ENCODE data around the gene UBAC1.

UBAC1 gene

GRCh38 chr9:135961277-135961715 lies at the start of gene UBAC1:
TSS of gene UBAC1 (minus strand) at chr9:135961373. CDS start at chr9:135961162, 211 bp downstream.
- peak; percentile 93 for DNase-seq (ENCODE audit: low spot score)

- no peak for DNase-seq (ENCODE audit: low spot score)
Observed at GRCh38 chr9:136010615-136011361, 49.6 kb upstream of the UBAC1 start.

DNA sequence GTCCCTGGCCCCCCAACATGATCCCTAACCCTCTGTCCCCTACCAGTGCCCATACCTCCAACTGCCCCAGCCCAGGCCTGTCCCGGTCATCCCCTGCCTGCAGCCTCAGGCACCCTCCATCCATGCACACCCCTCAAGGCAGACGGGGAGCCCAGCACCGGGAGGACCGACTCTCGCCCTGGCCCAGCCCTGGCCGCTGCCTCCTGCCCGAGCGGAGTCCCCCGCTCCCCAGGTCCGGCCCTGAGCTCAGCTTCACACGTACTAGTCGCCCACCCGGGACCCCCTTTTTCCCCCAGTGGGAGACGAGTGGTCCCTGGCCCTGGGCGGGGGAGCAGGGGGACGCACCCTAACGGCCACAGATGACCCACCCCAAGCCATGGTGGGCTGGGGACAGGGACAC lies 49.0 kb upstream of the UBAC1 start:
- no peak for DNase-seq (ENCODE audit: low spot score)

DNA sequence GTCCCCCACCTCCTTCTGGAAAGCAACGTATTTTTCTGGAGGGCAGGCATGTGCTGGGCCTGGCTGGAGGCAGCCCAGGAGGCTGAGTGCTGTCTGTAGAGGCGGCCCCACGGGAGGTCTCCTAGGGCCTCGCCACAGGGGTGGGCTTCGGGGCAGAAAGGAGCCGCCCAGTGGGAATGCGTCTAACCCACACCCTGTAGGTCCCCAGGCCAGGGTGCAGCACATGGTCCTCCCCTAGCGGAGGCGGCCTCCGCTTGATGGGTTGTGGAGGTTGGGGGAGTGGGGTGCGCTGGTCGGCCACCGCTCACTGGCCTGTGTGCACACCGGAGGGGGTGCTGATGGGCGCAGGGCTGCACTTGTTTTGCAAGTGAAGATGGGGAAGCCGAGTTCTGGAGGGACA lies 48.3 kb upstream of the UBAC1 start:
- DNase-seq (ENCODE audit: low spot score), result no peak

DNA sequence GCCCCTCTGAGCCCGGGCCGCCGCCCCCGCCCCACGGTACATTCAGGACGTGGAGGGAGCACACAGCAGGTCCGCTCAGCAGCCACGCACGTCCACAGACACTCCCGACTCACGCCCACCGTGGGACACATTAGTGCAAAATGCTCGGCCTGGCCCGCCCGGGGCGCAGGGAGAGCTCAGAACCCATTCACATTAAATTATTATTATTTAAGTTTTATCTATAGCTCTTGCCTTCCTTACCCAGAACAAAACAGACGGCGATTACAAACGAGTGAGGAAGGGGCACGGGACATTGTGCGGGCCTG lies 47.5 kb upstream of the UBAC1 start:
- no peak for DNase-seq (ENCODE audit: low spot score)

- no peak for DNase-seq (ENCODE audit: low spot score)
Observed at GRCh38 chr9:136007934-136008692, 46.9 kb upstream of the UBAC1 start.

DNA sequence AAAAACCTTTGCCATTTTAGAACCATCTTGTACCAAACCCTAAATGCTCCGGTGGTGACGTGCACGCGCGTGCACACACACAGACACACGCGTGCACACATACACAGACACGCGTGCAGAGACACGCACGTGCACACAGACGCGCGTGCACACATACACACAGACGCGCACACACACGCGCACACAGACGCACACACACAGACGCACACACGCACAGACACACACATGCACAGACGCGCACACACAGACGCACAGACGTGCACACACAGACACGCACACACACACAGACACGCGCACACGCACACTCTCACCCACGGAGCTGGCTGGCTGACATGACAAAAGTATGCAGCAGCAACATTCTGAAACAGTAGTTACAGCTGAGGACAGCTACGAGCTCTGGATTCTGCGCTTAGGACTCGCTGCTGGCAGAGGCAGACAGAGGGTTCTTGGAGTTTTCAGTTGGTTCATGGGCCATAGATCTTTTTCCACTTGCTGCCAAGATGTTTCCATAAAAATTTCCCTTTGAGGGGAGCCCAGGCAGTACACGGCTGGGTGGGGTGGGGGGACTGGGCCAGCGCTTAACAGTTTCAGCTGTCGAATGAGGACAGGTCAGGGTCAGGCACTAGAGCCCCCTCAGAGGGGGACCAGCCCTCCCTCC lies 46.2 kb upstream of the UBAC1 start:
- no peak for DNase-seq (ENCODE audit: low spot score)

DNA sequence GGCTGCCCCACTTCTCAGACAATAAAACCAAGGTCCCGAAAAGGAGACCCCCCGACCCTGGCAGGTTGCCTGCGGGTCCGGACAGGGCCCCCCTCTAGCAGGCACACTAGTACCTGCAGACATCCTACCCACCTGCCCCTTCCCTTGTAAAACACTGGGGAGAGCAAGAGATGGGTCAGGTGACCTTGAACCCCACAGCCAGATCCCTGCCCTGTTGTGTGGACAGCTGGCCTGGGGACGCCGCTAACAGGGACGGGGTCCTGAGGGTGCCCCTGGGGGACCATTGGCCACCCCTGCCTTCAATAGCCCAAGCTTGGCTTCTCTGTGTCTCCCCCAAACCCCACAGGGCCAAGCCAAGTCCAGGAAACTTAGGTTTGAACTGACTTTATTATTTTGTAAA lies 45.0 kb upstream of the UBAC1 start:
- DNase-seq (ENCODE audit: low spot score), result no peak

DNA sequence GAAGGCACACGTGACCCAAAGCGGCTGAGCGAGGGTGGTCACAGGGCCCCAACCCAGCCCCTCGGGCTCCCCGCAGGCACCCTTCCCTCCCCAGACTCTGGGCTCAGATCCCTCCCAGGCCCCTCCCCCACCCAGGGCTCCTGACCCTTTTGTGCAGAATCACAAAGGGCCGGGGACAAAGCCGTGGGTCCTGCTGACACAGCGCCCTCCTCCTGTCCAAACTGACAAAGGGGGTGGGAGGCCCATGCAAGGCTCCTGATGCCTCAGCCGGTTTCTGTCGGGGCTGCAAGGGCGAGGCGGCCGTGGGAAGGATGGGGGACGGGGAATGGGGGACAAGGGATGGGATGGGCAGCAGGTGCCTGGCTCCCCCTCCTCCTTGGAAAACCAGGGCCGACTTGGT lies 43.5 kb upstream of the UBAC1 start:
- no peak for DNase-seq (ENCODE audit: low spot score)

GRCh38 chr9:136004219-136004618 lies 43.0 kb upstream of the UBAC1 start:
- DNase-seq (ENCODE audit: low spot score), result no peak

DNA sequence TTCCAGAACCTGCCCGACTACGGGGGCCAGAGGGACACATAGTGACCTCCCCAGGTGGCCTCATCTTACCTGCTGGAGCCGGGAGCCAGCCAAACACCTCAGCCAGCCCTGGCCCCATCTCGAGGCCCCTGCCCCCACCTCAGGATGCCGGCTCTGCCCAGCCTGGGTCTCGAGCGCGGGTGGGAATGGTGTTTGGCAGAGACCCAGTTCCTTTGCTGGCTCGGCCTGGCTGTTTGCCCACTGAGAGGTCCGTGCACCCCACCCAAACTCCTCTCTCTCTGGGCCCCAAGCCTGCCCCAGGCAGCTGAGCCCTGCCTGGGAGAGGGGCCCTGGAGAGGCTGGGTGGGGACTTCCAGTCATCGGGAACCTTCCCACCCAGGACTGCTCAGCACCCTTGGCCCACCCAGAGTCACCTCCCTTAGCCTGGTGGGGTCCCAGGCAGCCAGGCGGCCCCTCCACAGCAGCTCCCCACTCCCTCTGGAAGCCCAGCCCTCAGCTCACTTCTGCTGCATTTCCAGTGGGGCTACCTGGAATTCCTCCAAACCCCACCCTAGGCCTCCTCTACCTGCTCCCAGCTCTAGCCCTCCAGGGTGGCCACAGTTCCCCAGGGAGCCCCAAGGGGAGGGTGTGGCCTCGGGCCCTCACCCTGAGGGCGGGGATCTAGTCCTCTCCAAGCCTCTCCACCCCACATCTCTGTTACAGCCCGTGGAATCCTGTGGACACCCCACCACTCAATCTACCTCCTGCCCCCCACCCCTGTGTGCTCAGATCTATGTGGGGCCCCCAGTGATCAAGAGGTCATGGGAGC lies 42.4 kb upstream of the UBAC1 start:
- DNase-seq (ENCODE audit: low spot score), result no peak

DNA sequence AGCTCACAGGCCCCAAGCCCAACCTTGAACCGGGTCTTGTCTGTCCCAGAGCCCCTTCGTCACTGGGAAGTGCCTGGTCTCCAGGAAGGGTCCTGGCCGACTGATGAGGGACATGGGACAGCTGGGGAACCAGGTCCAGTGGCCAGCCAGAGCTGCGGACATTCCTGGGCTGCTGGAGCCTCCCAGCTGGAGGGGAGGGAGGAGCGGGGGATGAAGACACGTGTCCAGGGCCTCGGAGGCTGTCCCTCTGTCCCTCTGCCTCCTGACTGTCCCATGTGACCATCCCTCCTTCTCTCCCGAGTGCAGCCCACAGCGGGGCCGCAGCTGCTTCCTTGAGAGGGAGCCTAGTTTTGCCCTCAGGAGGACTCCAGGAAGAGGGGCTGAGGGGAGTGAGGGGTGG lies 41.7 kb upstream of the UBAC1 start:
- DNase-seq (ENCODE audit: low spot score), result no peak

DNA sequence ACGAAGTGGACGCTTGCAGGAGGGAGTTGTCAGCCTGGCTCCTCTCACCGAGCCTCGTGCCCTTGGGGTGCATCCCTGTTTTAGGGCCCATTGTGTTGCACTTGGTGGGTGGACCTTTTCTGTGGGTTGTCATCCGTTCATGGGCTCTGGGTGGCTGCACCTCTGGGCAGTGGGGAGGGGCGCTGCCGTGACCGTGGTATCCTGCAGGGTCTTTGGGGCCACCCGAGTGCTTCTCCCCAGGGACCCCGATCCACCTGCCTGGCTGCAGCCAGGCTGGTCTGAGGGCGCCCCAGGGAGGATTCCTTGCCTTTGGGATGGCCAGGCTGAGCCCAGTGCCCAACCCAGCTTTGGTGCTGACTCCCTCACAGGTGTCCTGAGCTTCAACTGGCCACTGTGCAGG lies 41.0 kb upstream of the UBAC1 start:
- no peak for DNase-seq (ENCODE audit: low spot score)

DNA sequence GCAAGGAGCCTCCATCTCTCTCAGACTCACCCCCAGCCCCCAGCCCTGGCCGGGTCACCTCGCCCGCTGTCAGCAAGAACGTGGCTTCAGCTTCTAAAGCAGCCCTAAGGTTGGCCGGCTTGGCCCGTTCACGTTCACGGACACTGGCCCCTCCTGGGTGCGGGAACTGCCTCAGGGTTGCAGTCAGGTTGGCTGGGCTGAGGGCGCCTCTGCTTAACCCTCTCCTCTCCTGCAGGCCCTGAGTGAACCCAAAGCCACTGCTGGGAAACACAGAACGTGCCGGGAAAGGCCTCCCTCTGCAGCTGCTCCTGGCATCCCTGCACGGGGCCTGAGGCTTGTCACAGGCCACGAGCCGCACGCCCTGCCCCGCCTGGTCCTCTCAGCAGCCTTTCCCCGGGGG lies 40.1 kb upstream of the UBAC1 start:
- no peak for DNase-seq (ENCODE audit: low spot score)

DNA sequence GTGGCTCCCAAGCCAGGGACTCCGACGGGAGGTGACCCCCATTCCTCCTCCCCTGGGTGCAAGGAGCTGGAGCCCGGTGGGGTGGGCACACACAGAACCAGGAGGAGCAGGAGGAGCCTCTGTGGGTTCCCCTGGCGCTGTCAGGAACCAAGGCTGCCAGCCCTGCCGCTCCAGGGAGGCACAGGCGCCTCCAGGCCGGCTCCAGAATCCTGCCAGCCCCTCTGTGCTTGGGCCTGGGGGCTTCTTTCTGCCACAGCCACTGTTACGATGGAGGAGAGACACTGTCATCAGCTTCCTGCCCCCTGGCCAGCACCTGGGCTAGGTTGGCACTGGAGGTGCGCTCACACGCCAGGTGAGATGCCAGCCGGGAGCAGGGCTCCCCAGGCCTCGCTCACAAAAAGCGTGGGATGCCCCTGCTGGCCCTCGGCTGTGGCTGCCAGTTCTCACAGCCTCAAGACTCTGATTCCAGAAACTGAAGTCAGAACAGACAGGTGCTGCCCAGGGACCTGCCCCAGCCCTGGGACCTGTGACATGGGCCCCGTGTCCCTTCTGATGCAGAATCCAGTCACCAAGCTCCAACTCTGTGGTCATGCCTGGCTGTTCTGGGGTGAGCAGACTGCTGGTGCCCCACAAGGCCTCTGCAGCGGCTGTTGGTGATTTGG lies 37.4 kb upstream of the UBAC1 start:
- DNase-seq (ENCODE audit: low spot score), result peak; percentile 45

DNA sequence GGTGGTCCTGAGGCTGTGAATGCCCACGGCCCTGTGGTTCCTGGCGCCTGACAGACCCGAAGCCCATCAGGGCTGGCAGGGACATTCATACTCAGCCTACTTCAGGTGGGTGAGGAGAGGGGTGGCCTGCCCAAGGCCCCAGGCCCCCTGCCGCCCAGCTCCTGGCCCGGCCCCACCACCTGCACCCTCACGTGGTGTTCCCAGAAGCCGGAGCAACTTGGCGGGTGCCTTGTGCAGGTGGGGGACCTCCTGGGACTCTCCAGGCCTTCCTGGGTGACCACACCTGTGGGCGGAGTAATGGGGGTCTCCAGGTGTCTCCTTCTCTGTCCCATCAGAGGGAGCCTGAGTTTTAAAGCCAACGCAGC lies 36.8 kb upstream of the UBAC1 start:
- no peak for DNase-seq (ENCODE audit: low spot score)

GRCh38 chr9:135997090-135998015 lies 36.2 kb upstream of the UBAC1 start:
- DNase-seq (ENCODE audit: low spot score), result peak; percentile 88

DNA sequence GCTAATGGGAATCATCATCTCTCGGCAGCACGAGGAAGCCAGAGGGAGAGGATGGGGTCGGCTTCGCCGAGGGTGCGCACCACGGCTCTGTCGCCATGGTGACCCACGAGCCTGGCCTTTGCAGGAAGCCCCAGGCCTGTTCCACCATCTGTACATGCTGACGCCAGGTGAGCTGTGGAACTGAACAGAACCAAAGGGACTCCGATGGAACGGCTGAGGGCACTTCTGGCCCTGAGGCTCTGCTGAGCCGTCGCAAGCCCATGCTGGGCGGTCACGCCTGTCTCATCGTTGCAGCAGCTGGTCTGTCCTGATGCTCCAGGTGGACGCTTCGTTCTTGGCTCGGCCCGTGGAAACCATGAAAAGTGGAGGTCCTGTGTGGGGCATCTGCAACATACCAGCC lies 34.6 kb upstream of the UBAC1 start:
- DNase-seq (ENCODE audit: low spot score), result no peak

- no peak for DNase-seq (ENCODE audit: low spot score)
Observed at GRCh38 chr9:135994501-135995192, 33.5 kb upstream of the UBAC1 start.
